H1 (cell line): ENCODE measurements around the gene TGFBR1. TPM values are rescaled to one million over a fixed set of nuclear protein-coding genes. Genes with fewer than 3 reads are reported as not detected.

Experiments used
- CTCF ChIA-PET: fragments of 300-600 bp; sonication (Branson Sonifier 250); formaldehyde crosslinking; loops from one replicate; lab custom pipeline; 2021; ENCODE audit not compliant: partially characterized antibody; lab: Charles Lee
- POLR2A ChIA-PET: fragments of 300-600 bp; sonication (Branson Sonifier 250); formaldehyde crosslinking; loops from one replicate; lab custom pipeline; 2021; ENCODE audit warnings: inconsistent platforms; ENCODE audit not compliant: partially characterized antibody; lab: Charles Lee
- DNase-seq, 2 experiments: peaks; one replicate each; pipeline versions ENCODE4 v3.0.0 to v3.0.0-alpha.2; 2010 to 2022; ENCODE audit warnings: low spot score in 2 of 2, low read depth in 1 of 2, mixed read lengths in 1 of 2
- FAIRE-seq: peaks from 2 replicates; lab custom pipeline; 2011; peaks lifted over from hg19 to GRCh38; lab: Jason Lieb, UNC
- H2AFZ ChIP-seq: 2 replicates; pipeline ENCODE4 v1.8.1; 2012; ENCODE audit warnings: low read length, inconsistent platforms
- H2AK5ac ChIP-seq: 2 replicates; pipeline ENCODE4 v1.6.1; 2013; ENCODE audit warnings: low read depth, low read length
- H2BK120ac ChIP-seq: replicated peaks from 2 replicates; pipeline ENCODE3; 2013; ENCODE audit warnings: low read depth, low read length, inconsistent platforms
- H2BK12ac ChIP-seq: 2 replicates; pipeline ENCODE4 v1.6.1; 2013; ENCODE audit warnings: low read depth, low read length
- H2BK15ac ChIP-seq: 2 replicates; pipeline ENCODE4 v1.6.1; 2013; ENCODE audit warnings: low read length
- H2BK20ac ChIP-seq: 2 replicates; pipeline ENCODE4 v1.6.1; 2013; ENCODE audit warnings: low read length
- H2BK5ac ChIP-seq: 2 replicates; pipeline ENCODE4 v1.6.1; 2013; ENCODE audit warnings: low read depth, low read length
- H3K14ac ChIP-seq: 2 replicates; pipeline ENCODE4 v1.6.1; 2013; ENCODE audit warnings: inconsistent platforms; ENCODE audit not compliant: insufficient read length
- H3K18ac ChIP-seq: 2 replicates; pipeline ENCODE4 v1.6.1; 2013; ENCODE audit warnings: low read length; ENCODE audit errors: extremely low read depth
- H3K23ac ChIP-seq: 2 replicates; pipeline ENCODE4 v1.6.1; 2013; ENCODE audit warnings: inconsistent platforms; ENCODE audit not compliant: insufficient read length
- H3K23me2 ChIP-seq: 2 replicates; pipeline ENCODE4 v1.6.1; 2013; ENCODE audit warnings: low read depth, low read length
- H3K27ac ChIP-seq: 2 replicates; pipeline ENCODE4 v1.6.1; 2011; ENCODE audit warnings: low read depth, low read length, inconsistent platforms
- H3K27me3 ChIP-seq, 4 experiments: replicated peaks in 1 of 4; 1 replicate in 1 of 4; 2 replicates in 3 of 4; pipeline versions ENCODE4 v1.6.1 to v1.8.1; 2011 to 2013; ENCODE audit warnings: low read length in 3 of 4, mild to moderate bottlenecking in 3 of 4, inconsistent platforms in 2 of 4, mixed read lengths in 2 of 4, moderate library complexity in 1 of 4; ENCODE audit not compliant: control insufficient read depth in 3 of 4, insufficient read depth in 3 of 4; ENCODE audit errors: extremely low read depth in 1 of 4
- H3K36me3 ChIP-seq, 4 experiments: 2 replicates each; pipeline versions ENCODE4 v1.6.1 to v1.8.1; 2011 to 2013; ENCODE audit warnings: mild to moderate bottlenecking in 4 of 4, low read length in 3 of 4, moderate library complexity in 2 of 4, control low read depth in 1 of 4, inconsistent platforms in 1 of 4; ENCODE audit not compliant: insufficient read depth in 4 of 4, control insufficient read depth in 2 of 4
- H3K4ac ChIP-seq: replicated peaks from 2 replicates; pipeline ENCODE3; 2013; ENCODE audit warnings: low read length, low read depth, mixed read lengths, inconsistent platforms; ENCODE audit not compliant: insufficient read length
- H3K4me1 ChIP-seq, 4 experiments: replicated peaks in 1 of 4; 1 replicate in 1 of 4; 2 replicates in 3 of 4; pipeline versions ENCODE4 v1.6.1 to v1.8.1; 2011 to 2013; ENCODE audit warnings: low read length in 3 of 4, inconsistent platforms in 2 of 4, mixed read lengths in 1 of 4; ENCODE audit not compliant: insufficient read depth in 4 of 4, control insufficient read depth in 3 of 4
- H3K4me2 ChIP-seq, 2 experiments: 2 replicates each; pipeline versions ENCODE4 v1.6.1 to v1.8.1; 2011 to 2013; ENCODE audit warnings: low read depth in 2 of 2, low read length in 2 of 2, control low read depth in 1 of 2, inconsistent platforms in 1 of 2, mild to moderate bottlenecking in 1 of 2; ENCODE audit not compliant: insufficient read depth in 1 of 2
- H3K4me3 ChIP-seq, 4 experiments: fragments of 200-600, 300-600 bp in 1 of 4; sonication (generic), shearing (Covaris generic), sonication (Bioruptor Twin) in 1 of 4; 2 replicates each; pipeline versions ENCODE4 v1.5.1 to v1.8.1; 2011 to 2016; ENCODE audit warnings: low read length in 4 of 4, low read depth in 3 of 4, control low read depth in 2 of 4, inconsistent platforms in 2 of 4, mild to moderate bottlenecking in 2 of 4, mixed read lengths in 1 of 4, moderate library complexity in 1 of 4; ENCODE audit not compliant: insufficient read depth in 2 of 4; ENCODE audit errors: extremely low read depth in 1 of 4
- H3K56ac ChIP-seq: replicated peaks from 2 replicates; pipeline ENCODE3; 2013; ENCODE audit warnings: low read depth, mild to moderate bottlenecking, mixed read lengths, low read length, inconsistent platforms; ENCODE audit not compliant: insufficient read length
- H3K79me1 ChIP-seq: 2 replicates; pipeline ENCODE4 v1.6.1; 2013; ENCODE audit warnings: low read depth, low read length, control low read depth
- H3K79me2 ChIP-seq, 2 experiments: 2 replicates each; pipeline versions ENCODE4 v1.6.1 to v1.8.1; 2012 to 2013; ENCODE audit warnings: low read length in 2 of 2, mild to moderate bottlenecking in 2 of 2, inconsistent platforms in 1 of 2; ENCODE audit not compliant: insufficient read depth in 2 of 2, control insufficient read depth in 1 of 2
- H3K9ac ChIP-seq, 4 experiments: replicated peaks in 1 of 4; 1 replicate in 1 of 4; 2 replicates in 3 of 4; pipeline versions ENCODE4 v1.6.1 to v1.8.1; 2011 to 2013; ENCODE audit warnings: low read depth in 3 of 4, low read length in 3 of 4, control low read depth in 2 of 4, mild to moderate bottlenecking in 2 of 4, moderate library complexity in 2 of 4, inconsistent platforms in 1 of 4; ENCODE audit errors: extremely low read depth in 1 of 4
- H3K9me3 ChIP-seq, 2 experiments: 2 replicates each; pipeline versions ENCODE4 v1.6.1 to v1.8.1; 2012 to 2013; ENCODE audit warnings: mild to moderate bottlenecking in 2 of 2, moderate library complexity in 2 of 2, control low read depth in 1 of 2, inconsistent platforms in 1 of 2, low read depth in 1 of 2, low read length in 1 of 2, mixed read lengths in 1 of 2; ENCODE audit not compliant: insufficient read depth in 2 of 2
- H4K20me1 ChIP-seq, 2 experiments: replicated peaks in 1 of 2; 2 replicates each; pipeline versions ENCODE3 to v1.8.1; 2011 to 2013; ENCODE audit warnings: inconsistent platforms in 2 of 2, low read length in 2 of 2, mild to moderate bottlenecking in 1 of 2; ENCODE audit not compliant: insufficient read depth in 2 of 2, control insufficient read depth in 1 of 2
- H4K5ac ChIP-seq: 2 replicates; pipeline ENCODE4 v1.6.1; 2013; ENCODE audit warnings: low read length, low read depth, mixed read lengths, inconsistent platforms; ENCODE audit not compliant: insufficient read length
- H4K8ac ChIP-seq: 2 replicates; pipeline ENCODE4 v1.8.0; 2013; ENCODE audit warnings: mild to moderate bottlenecking, moderate library complexity, low read length, inconsistent platforms; ENCODE audit not compliant: insufficient read depth; ENCODE audit errors: extremely low read depth
- H4K91ac ChIP-seq: replicated peaks from 2 replicates; pipeline ENCODE3; 2013; ENCODE audit warnings: low read length, mixed read lengths, inconsistent platforms; ENCODE audit not compliant: insufficient read length
- CHD1 ChIP-seq: IDR thresholded peaks from 2 replicates; pipeline ENCODE4 v1.6.1; 2012; ENCODE audit warnings: low read depth, low read length, improper control_type of control experiment
- HDAC2 ChIP-seq, 2 experiments: fragments of 300-600 bp in 1 of 2; sonication (generic) in 1 of 2; IDR thresholded peaks; 2 replicates each; pipeline ENCODE4 v1.6.1; 2011 to 2012; ENCODE audit warnings: low read depth in 2 of 2, low read length in 2 of 2, mild to moderate bottlenecking in 2 of 2, moderate library complexity in 2 of 2, borderline replicate concordance in 1 of 2, inconsistent platforms in 1 of 2
- HDAC6 ChIP-seq: IDR thresholded peaks from one replicate; pipeline ENCODE4 v1.7.1; 2012; ENCODE audit warnings: low read depth, mild to moderate bottlenecking, inconsistent platforms, low read length, moderate library complexity
- KDM5A ChIP-seq: fragments of 200-600 bp; IDR thresholded peaks from 2 replicates; pipeline ENCODE4 v1.7.1; 2012; ENCODE audit warnings: mild to moderate bottlenecking, low read length, inconsistent platforms, mixed read lengths
- RNF2 ChIP-seq: fragments of 200-900, 300-1000 bp; sonication (generic); IDR thresholded peaks from 2 replicates; pipeline ENCODE4 v1.7.1; 2016; ENCODE audit warnings: borderline replicate concordance, low read depth, mild to moderate bottlenecking, antibody characterized with exemption, low read length; ENCODE audit not compliant: poor library complexity, severe bottlenecking; ENCODE audit errors: missing control alignments
- SP2 ChIP-seq: IDR thresholded peaks from 2 replicates; pipeline ENCODE4 v1.6.1; 2012; ENCODE audit warnings: mild to moderate bottlenecking, low read length, inconsistent platforms
- WGBS, 2 experiments: shearing (Covaris generic) in 1 of 2; methylation state at CpG; one replicate each; pipeline versions ENCODE4 v1.1.6 to v1.1.7; 2013 to 2015; ENCODE audit warnings: low lambda C conversion rate in 2 of 2, mixed read lengths in 2 of 2, inconsistent platforms in 1 of 2, low coverage in 1 of 2, missing lambda C conversion rate in 1 of 2; ENCODE audit not compliant: insufficient replicate concordance in 2 of 2, insufficient coverage in 1 of 2, insufficient read length in 1 of 2; ENCODE audit errors: extremely low coverage in 1 of 2, missing lambda C conversion rate in 1 of 2; 5-methylcytosine and 5-hydroxymethylcytosine counted together
- polyA plus RNA-seq, 7 experiments: library from polyadenylated mRNA; depleted of rRNA in 3 of 7; stranded (reverse) in 5 of 7; unstranded in 2 of 7; fragments of >200 nt in 5 of 7; fragments of 200-250 nt in 2 of 7; gene quantifications; 1 replicate in 5 of 7; 2 replicates in 1 of 7; 4 replicates in 1 of 7; pipeline versions ENCODE4 v1.2.1 to v1.2.3, GENCODE V29; 2011 to 2013; ENCODE audit warnings: missing spikeins in 2 of 7, mixed read lengths in 2 of 7
- total RNA-seq: library from RNA; stranded (reverse); fragmentation: NEBNext Ultra II Directional; extraction: Animal tissue kit (Norgen Biotek cat#: 25700); gene quantifications from 2 replicates; pipeline ENCODE4 v1.2.1, GENCODE V29; 2021

Gene TGFBR1
- total and polyA plus RNA-seq, 2 of the 8 experiments (the other 6 are each of a cell fraction or from before 2014, with no cell fraction given), result 16.8 to 52.4 TPM

- Histone ChIP-seq H4K20me1 (no peaks in the 10 kb centered on the region), H3K18ac (no peak overlapping the region), H3K4ac (no peak overlapping the region), H2BK15ac (no peak overlapping the region), H3K14ac (no peak overlapping the region), H3K23ac (no peak overlapping the region), H2AK5ac (no peak overlapping the region), H3K4me1 (no peaks in the 10 kb centered on the region), H4K8ac (no peak overlapping the region), H3K79me2 (no peaks in the 10 kb centered on the region), H3K56ac (no peak overlapping the region), H4K91ac (no peak overlapping the region), H4K5ac (no peak overlapping the region), H2BK120ac (no peak overlapping the region), H2BK20ac (no peak overlapping the region), H3K79me1 (no peaks in the 10 kb centered on the region), H3K4me3 (no peak overlapping the region), H2BK5ac (no peak overlapping the region), H3K4me2 (no peak overlapping the region), H3K27ac (no peak overlapping the region), H3K36me3 (peaks cover 2 to 56% (median 19%) of the 10 kb centered on the region in 4 experiments; a peak in 7 of 8 replicates), H3K9ac (no peak overlapping the region), H3K9me3 (no peaks in the 10 kb centered on the region), H2BK12ac (no peak overlapping the region), H2AFZ (no peak overlapping the region), H3K23me2 (no peaks in the 10 kb centered on the region), H3K27me3 (no peaks in the 10 kb centered on the region)
- POLR2A ChIA-PET, result interaction anchor here (0.6 to 1.0 kb wide), 2 partner anchors 22 to 25 kb away, joined by 3 to 5 read pairs; no protein-coding TSS in a partner anchor
- WGBS, 2 experiments, result 90% methylated on average over 4 of the region's 4 CpGs; no CpG with 5 or more reads in 1 of the 2 experiments
- TF ChIP-seq SP2 (no peak), HDAC2 (IDR thresholded peaks at IDR 0.05; ENCODE audit: borderline replicate concordance in 1 of 2, low read depth in 2 of 2, low read length in 2 of 2) (no peak), KDM5A (no peak), RNF2 (no peak), HDAC6 (no peak), CHD1 (no peak)
- no peak for FAIRE-seq
- CTCF ChIA-PET, result interaction anchor here (0.9 to 8.9 kb wide), 17 partner anchors 8 to 299 kb away, joined by 3 to 108 read pairs (median 6); partner anchors contain the start of gene TGFBR1
- no peak for DNase-seq
Observed at GRCh38 chr9:99142275-99142674, 37.4 kb downstream of the TGFBR1 start.
